22Rv1 (cell line): Measurements from ENCODE around the gene BACH2.

Experiments
- CTCF ChIP-seq: fragments of 450-650 bp; IDR thresholded peaks from 2 replicates; pipeline ENCODE4 v1.5.1; 2017; ENCODE audit warnings: mild to moderate bottlenecking
- ZFX ChIP-seq: fragments of 450-650 bp; IDR thresholded peaks from 2 replicates; pipeline ENCODE4 v1.6.1; 2017; ENCODE audit warnings: antibody characterized with exemption, borderline replicate concordance

- no peak for TF ChIP-seq CTCF
- no peak for TF ChIP-seq ZFX
Observed at GRCh38 chr6:90005048-90005827, 291.4 kb downstream of the BACH2 start.
